Right lobe of liver (tissue), 4 donors: ENCODE results near the gene CDH8.

Experiments
- POLR2A ChIP-seq: fragments of 450-650 bp; IDR thresholded peaks from one replicate; pipeline ENCODE4 v1.6.1; 2017; ENCODE audit warnings: antibody characterized with exemption, mild to moderate bottlenecking
- TF ChIP-seq, protein P1 (sequence below), 4 donors: fragments of 200-600 bp in 3 of 4; fragments of 450-650 bp in 1 of 4; IDR thresholded peaks; one replicate each; pipeline versions ENCODE4 v1.5.1 to v1.8.0; 2016 to 2022; ENCODE audit warnings: antibody characterized with exemption in 4 of 4, mild to moderate bottlenecking in 2 of 4
- donor health status: DM: no; HTN: no; CAD: no.
- donor health status: DM: no; HTN: no; CAD: no.
- donor health status: DM: no; HTN: yes; CAD: no.

DNA sequence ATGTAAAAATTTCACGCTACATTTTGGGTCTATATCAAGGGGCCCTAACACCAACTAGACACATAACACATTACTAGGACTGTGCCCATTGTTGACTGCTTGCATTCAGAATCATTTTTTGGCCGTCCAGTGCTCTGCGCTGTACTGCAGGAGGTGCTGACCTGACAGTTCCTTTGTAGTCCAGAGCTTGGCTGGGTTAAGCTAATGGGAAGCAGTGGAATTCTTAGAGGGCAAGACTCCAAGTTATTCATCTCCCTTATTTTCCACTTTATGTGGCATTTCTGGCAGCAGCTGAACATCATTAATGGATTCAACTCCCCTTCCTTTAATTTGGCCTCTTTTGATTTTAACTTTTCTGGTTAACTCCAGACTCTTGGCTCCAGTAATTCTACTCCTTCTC is 351.7 kb downstream of the CDH8 start:
- TF ChIP-seq, protein P1, sequence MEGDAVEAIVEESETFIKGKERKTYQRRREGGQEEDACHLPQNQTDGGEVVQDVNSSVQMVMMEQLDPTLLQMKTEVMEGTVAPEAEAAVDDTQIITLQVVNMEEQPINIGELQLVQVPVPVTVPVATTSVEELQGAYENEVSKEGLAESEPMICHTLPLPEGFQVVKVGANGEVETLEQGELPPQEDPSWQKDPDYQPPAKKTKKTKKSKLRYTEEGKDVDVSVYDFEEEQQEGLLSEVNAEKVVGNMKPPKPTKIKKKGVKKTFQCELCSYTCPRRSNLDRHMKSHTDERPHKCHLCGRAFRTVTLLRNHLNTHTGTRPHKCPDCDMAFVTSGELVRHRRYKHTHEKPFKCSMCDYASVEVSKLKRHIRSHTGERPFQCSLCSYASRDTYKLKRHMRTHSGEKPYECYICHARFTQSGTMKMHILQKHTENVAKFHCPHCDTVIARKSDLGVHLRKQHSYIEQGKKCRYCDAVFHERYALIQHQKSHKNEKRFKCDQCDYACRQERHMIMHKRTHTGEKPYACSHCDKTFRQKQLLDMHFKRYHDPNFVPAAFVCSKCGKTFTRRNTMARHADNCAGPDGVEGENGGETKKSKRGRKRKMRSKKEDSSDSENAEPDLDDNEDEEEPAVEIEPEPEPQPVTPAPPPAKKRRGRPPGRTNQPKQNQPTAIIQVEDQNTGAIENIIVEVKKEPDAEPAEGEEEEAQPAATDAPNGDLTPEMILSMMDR (IDR thresholded peaks at IDR 0.05) = no peak
- no peak for TF ChIP-seq POLR2A
